ENCODE measurements around the gene FXR2. TPM values are rescaled to one million over a fixed set of nuclear protein-coding genes. Genes with fewer than 3 reads are reported as not detected.

FXR2 gene
- total RNA-seq, 2 experiments from 2014 or later, result 32.1 to 32.4 TPM

DNA sequence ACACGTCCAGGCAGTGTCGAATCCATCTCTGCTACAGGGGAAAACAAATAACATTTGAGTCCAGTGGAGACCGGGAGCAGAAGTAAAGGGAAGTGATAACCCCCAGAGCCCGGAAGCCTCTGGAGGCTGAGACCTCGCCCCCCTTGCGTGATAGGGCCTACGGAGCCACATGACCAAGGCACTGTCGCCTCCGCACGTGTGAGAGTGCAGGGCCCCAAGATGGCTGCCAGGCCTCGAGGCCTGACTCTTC lies 42.4 kb downstream of the FXR2 start:
- H3K79me2 ChIP-seq (ENCODE audit: insufficient read depth, low read depth, low read length), result peaks cover 46% of the 10 kb centered on the region

DNA sequence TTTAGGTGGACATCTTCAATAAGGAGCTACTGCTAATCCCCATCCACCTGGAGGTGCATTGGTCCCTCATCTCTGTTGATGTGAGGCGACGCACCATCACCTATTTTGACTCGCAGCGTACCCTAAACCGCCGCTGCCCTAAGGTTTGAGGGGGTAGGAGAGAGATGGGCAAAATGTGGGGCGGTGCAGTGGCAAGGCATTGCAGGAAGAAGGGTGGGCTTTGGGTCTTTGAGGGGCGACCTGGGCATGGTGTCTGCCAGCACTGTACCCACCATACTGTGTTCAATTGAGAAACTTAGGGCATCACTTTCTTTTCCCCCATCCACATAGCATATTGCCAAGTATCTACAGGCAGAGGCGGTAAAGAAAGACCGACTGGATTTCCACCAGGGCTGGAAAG lies 44.3 kb downstream of the FXR2 start:
- Histone ChIP-seq H3K9me2 (ENCODE audit: insufficient read depth, low read length) (no peaks in the 10 kb centered on the region), H2AFZ (ENCODE audit: low read length) (no peak overlapping the region), H3K36me3 (ENCODE audit: insufficient read depth, low read length) (peaks cover 88% of the 10 kb centered on the region), H3K4me3 (ENCODE audit: low read depth, low read length, poor library complexity, severe bottlenecking) (no peak overlapping the region), H3K4me2 (ENCODE audit: low read length) (no peak overlapping the region), H4K20me1 (ENCODE audit: insufficient read depth, low read length) (peaks cover 16% of the 10 kb centered on the region), H3K27ac (ENCODE audit: low read depth, low read length, poor library complexity, severe bottlenecking) (no peak overlapping the region), H3K9me3 (ENCODE audit: low read length) (no peaks in the 10 kb centered on the region), H3K79me2 (ENCODE audit: insufficient read depth, low read depth, low read length) (peaks cover 36% of the 10 kb centered on the region), H3K4me1 (ENCODE audit: insufficient read depth, low read length, poor library complexity, severe bottlenecking) (peaks cover 25% of the 10 kb centered on the region)
- no TSS peak for BruUV-seq (replicated peaks)
- intact Hi-C loops (cut with micrococcal nuclease; ENCODE audit: unreplicated experiment), result loop anchor here (5.0 kb wide), 3 partner anchors 117 to 328 kb away; partner anchors contain the start of genes GABARAP, TP53 and WRAP53
- TF ChIP-seq, protein P1, sequence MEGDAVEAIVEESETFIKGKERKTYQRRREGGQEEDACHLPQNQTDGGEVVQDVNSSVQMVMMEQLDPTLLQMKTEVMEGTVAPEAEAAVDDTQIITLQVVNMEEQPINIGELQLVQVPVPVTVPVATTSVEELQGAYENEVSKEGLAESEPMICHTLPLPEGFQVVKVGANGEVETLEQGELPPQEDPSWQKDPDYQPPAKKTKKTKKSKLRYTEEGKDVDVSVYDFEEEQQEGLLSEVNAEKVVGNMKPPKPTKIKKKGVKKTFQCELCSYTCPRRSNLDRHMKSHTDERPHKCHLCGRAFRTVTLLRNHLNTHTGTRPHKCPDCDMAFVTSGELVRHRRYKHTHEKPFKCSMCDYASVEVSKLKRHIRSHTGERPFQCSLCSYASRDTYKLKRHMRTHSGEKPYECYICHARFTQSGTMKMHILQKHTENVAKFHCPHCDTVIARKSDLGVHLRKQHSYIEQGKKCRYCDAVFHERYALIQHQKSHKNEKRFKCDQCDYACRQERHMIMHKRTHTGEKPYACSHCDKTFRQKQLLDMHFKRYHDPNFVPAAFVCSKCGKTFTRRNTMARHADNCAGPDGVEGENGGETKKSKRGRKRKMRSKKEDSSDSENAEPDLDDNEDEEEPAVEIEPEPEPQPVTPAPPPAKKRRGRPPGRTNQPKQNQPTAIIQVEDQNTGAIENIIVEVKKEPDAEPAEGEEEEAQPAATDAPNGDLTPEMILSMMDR (conservative IDR thresholded peaks at IDR 0.05; ENCODE audit: low read length), result no peak
- TF ChIP-seq EZH2phosphoT487 (IDR thresholded peaks at IDR 0.05; ENCODE audit: borderline replicate concordance, low read depth, low read length), result no peak
- ChIA-PET CTCF (ENCODE audit: unreplicated experiment) (no interaction called here), POLR2A (interaction anchor here (0.5 to 0.9 kb wide), 2 partner anchors 44 to 70 kb away, joined by 3 read pairs; partner anchors contain the start of gene FXR2)
- DNase-seq (ENCODE audit: low spot score), result no peak

More for the DNA sequence above, 42.4 kb downstream of the FXR2 start:
- H3K9me3 ChIP-seq (ENCODE audit: low read length), result no peaks in the 10 kb centered on the region
- H3K4me3 ChIP-seq (ENCODE audit: low read depth, low read length, poor library complexity, severe bottlenecking), result peak overlapping the region; percentile 99
- peak overlapping the region; percentile 60 for H3K27ac ChIP-seq (ENCODE audit: low read depth, low read length, poor library complexity, severe bottlenecking)
- peak overlapping the region; percentile 97 for H3K4me2 ChIP-seq (ENCODE audit: low read length)
- H4K20me1 ChIP-seq (ENCODE audit: insufficient read depth, low read length), result peaks cover 33% of the 10 kb centered on the region
- H3K36me3 ChIP-seq (ENCODE audit: insufficient read depth, low read length), result peaks cover 88% of the 10 kb centered on the region
- H3K4me1 ChIP-seq (ENCODE audit: insufficient read depth, low read length, poor library complexity, severe bottlenecking), result peaks cover 44% of the 10 kb centered on the region
- CTCF ChIA-PET (ENCODE audit: unreplicated experiment), result no interaction called here
- intact Hi-C loops (cut with micrococcal nuclease; ENCODE audit: unreplicated experiment), result loop anchor here (1.0 to 5.0 kb wide), 4 partner anchors 11 to 330 kb away; partner anchors contain the start of genes GABARAP, SENP3, TP53 and WRAP53
- DNase-seq (ENCODE audit: low spot score), result no peak
- H3K9me2 ChIP-seq (ENCODE audit: insufficient read depth, low read length), result no peaks in the 10 kb centered on the region
- no peak overlapping the region for H2AFZ ChIP-seq (ENCODE audit: low read length)
- TF ChIP-seq, protein P1 (conservative IDR thresholded peaks at IDR 0.05; ENCODE audit: low read length), result no peak
- no peak for TF ChIP-seq EZH2phosphoT487 (IDR thresholded peaks at IDR 0.05; ENCODE audit: borderline replicate concordance, low read depth, low read length)
- no TSS peak for BruUV-seq (replicated peaks)
- POLR2A ChIA-PET, result interaction anchor here (1.0 kb wide), 1 partner anchor 11 kb away, joined by 3 read pairs; the partner anchor contains the start of gene MPDU1

DNA sequence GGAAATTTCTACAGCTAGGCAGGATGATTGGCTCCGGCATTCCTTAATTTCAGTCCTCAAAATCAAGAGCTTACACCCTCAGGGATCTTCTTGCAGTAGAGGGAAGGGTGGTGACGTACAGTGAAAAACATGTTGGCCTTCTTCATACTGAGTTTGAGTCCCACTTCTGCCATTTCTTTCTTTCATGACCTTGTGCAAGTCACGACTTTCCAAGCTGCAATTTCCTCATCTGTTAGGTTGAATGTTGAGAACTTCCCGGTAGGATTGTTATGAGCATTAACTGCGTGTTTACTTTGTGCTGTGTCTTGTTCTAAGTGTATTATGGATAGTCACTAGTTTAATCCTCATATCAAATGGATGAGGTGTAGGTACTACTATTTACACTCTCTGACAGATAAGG lies 45.1 kb downstream of the FXR2 start:
- Histone ChIP-seq H3K9me2 (ENCODE audit: insufficient read depth, low read length) (no peaks in the 10 kb centered on the region), H3K27ac (ENCODE audit: low read depth, low read length, poor library complexity, severe bottlenecking) (no peak overlapping the region), H3K4me1 (ENCODE audit: insufficient read depth, low read length, poor library complexity, severe bottlenecking) (peaks cover 17% of the 10 kb centered on the region), H3K4me2 (ENCODE audit: low read length) (no peak overlapping the region), H3K4me3 (ENCODE audit: low read depth, low read length, poor library complexity, severe bottlenecking) (no peak overlapping the region), H3K36me3 (ENCODE audit: insufficient read depth, low read length) (peaks cover 88% of the 10 kb centered on the region), H2AFZ (ENCODE audit: low read length) (no peak overlapping the region), H4K20me1 (ENCODE audit: insufficient read depth, low read length) (peaks cover 8% of the 10 kb centered on the region), H3K79me2 (ENCODE audit: insufficient read depth, low read depth, low read length) (peaks cover 34% of the 10 kb centered on the region), H3K9me3 (ENCODE audit: low read length) (no peaks in the 10 kb centered on the region)
- intact Hi-C loops (cut with micrococcal nuclease; ENCODE audit: unreplicated experiment), result no loop called here
- DNase-seq (ENCODE audit: low spot score), result no peak
- CTCF ChIA-PET (ENCODE audit: unreplicated experiment), result no interaction called here
- no TSS peak for BruUV-seq (replicated peaks)
- POLR2A ChIA-PET, result no interaction called here
- TF ChIP-seq, protein P1 (conservative IDR thresholded peaks at IDR 0.05; ENCODE audit: low read length), result no peak
- no peak for TF ChIP-seq EZH2phosphoT487 (IDR thresholded peaks at IDR 0.05; ENCODE audit: borderline replicate concordance, low read depth, low read length)
